CD8-positive, alpha-beta memory T cell (primary cell): ENCODE data around the gene RMND5A. TPM values are rescaled to one million over a fixed set of nuclear protein-coding genes. Genes with fewer than 3 reads are reported as not detected.

Experiments used
- CTCF ChIA-PET: fragments of 350-600 bp; sonication (Branson Sonifier 250); formaldehyde crosslinking; loops from one replicate; lab custom pipeline; 2021; ENCODE audit warnings: antibody characterized with exemption; lab: Charles Lee
- POLR2A ChIA-PET: fragments of 350-600 bp; sonication (Branson Sonifier 250); formaldehyde crosslinking; loops from one replicate; lab custom pipeline; 2021; ENCODE audit warnings: antibody characterized with exemption; lab: Charles Lee
- DNase-seq, 5 donors: peaks; one replicate each; pipeline versions ENCODE4 v3.0.0 to v3.0.0-alpha.2; 2020 to 2022; ENCODE audit warnings: mixed read lengths in 1 of 5
- H3K27ac ChIP-seq: one replicate; pipeline ENCODE4 v1.7.0; 2013; ENCODE audit warnings: low read depth, mild to moderate bottlenecking, low read length, moderate library complexity
- H3K27me3 ChIP-seq: 2 replicates; pipeline ENCODE4 v1.7.0; 2013; ENCODE audit warnings: low read length, mild to moderate bottlenecking; ENCODE audit not compliant: insufficient read depth, poor library complexity, severe bottlenecking
- H3K36me3 ChIP-seq: 2 replicates; pipeline ENCODE4 v1.7.0; 2013; ENCODE audit warnings: mild to moderate bottlenecking, low read length, moderate library complexity; ENCODE audit not compliant: insufficient read depth
- H3K4me1 ChIP-seq: 2 replicates; pipeline ENCODE4 v1.7.0; 2013; ENCODE audit warnings: mild to moderate bottlenecking, low read length, moderate library complexity; ENCODE audit not compliant: insufficient read depth
- H3K4me3 ChIP-seq: 2 replicates; pipeline ENCODE4 v1.7.0; 2013; ENCODE audit warnings: mild to moderate bottlenecking, low read length
- H3K9me3 ChIP-seq: 2 replicates; pipeline ENCODE4 v1.7.0; 2013; ENCODE audit warnings: mild to moderate bottlenecking, low read length
- H3K27ac Mint-ChIP-seq, 8 donors: one replicate each; pipeline ENCODE4 v1.8.0; 2020 to 2021; ENCODE audit warnings: mixed read lengths in 8 of 8, mild to moderate bottlenecking in 6 of 8, inconsistent platforms in 3 of 8, moderate library complexity in 3 of 8
- H3K27me3 Mint-ChIP-seq, 2 donors: one replicate each; pipeline ENCODE4 v1.8.0; 2020 to 2021; ENCODE audit warnings: mixed read lengths in 2 of 2, mild to moderate bottlenecking in 1 of 2, moderate library complexity in 1 of 2
- H3K36me3 Mint-ChIP-seq, 3 donors: one replicate each; pipeline ENCODE4 v1.8.0; 2020 to 2021; ENCODE audit warnings: mixed read lengths in 3 of 3, inconsistent platforms in 1 of 3, mild to moderate bottlenecking in 1 of 3
- H3K4me1 Mint-ChIP-seq, 3 donors: one replicate each; pipeline ENCODE4 v1.8.0; 2020 to 2021; ENCODE audit warnings: mixed read lengths in 3 of 3, inconsistent platforms in 1 of 3, mild to moderate bottlenecking in 1 of 3
- H3K4me3 Mint-ChIP-seq, 7 donors: one replicate each; pipeline ENCODE4 v1.8.0; 2020 to 2021; ENCODE audit warnings: mixed read lengths in 7 of 7, mild to moderate bottlenecking in 6 of 7, moderate library complexity in 4 of 7, inconsistent platforms in 2 of 7
- H3K9me3 Mint-ChIP-seq, 5 donors: one replicate each; pipeline ENCODE4 v1.8.0; 2020 to 2022; ENCODE audit warnings: mixed read lengths in 5 of 5, mild to moderate bottlenecking in 3 of 5, moderate library complexity in 2 of 5, inconsistent platforms in 1 of 5
- polyA plus RNA-seq: library from polyadenylated mRNA; unstranded; fragments of 300-500 nt; fragmentation: Illumina TruSeq; gene quantifications from one replicate; pipeline ENCODE4 v1.2.3, GENCODE V29; 2021
- total RNA-seq, 2 experiments: library from RNA; stranded (reverse); gene quantifications; one replicate each; pipeline ENCODE4 v1.2.3, GENCODE V29; 2021

The RMND5A gene
- total and polyA plus RNA-seq, 3 experiments from 2014 or later = 20.7 to 63.5 (median 57.7) TPM

DNA sequence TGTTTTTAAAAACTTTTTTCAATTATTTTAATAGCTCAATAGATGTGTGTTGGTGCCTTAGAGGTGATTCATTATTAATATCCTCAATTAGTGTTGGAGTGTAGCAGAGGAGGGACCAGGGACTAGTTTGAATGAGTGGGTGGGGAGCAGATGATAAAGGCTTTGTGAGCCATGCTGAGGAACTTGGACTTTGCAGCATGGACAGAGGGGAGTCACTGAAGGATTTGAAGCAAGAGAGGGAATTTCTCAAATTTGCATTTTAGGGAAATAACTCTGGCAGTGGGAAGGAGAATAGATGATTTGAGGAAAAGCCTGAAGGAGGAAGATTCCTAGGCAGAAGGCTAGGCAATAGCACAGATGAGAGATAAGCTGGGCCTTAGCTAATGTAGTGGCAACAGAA, 42.3 kb upstream of the RMND5A start:
- POLR2A ChIA-PET = no interaction called here
- no peaks in the 10 kb centered on the region for H3K36me3 Mint-ChIP-seq
- H3K27ac ChIP-seq = no peak overlapping the region
- H3K9me3 Mint-ChIP-seq = no peaks in the 10 kb centered on the region
- no peaks in the 10 kb centered on the region for H3K4me1 Mint-ChIP-seq
- no peak overlapping the region for H3K4me3 ChIP-seq
- DNase-seq = no peak
- H3K27me3 Mint-ChIP-seq = no peaks in the 10 kb centered on the region
- H3K9me3 ChIP-seq = no peaks in the 10 kb centered on the region
- no peaks in the 10 kb centered on the region for H3K27me3 ChIP-seq
- no peaks in the 10 kb centered on the region for H3K4me1 ChIP-seq
- peak overlapping the region in 1 of 8 donors; percentile 10 for H3K27ac Mint-ChIP-seq
- no peak overlapping the region for H3K4me3 Mint-ChIP-seq
- H3K36me3 ChIP-seq = no peaks in the 10 kb centered on the region
- CTCF ChIA-PET = no interaction called here

DNA sequence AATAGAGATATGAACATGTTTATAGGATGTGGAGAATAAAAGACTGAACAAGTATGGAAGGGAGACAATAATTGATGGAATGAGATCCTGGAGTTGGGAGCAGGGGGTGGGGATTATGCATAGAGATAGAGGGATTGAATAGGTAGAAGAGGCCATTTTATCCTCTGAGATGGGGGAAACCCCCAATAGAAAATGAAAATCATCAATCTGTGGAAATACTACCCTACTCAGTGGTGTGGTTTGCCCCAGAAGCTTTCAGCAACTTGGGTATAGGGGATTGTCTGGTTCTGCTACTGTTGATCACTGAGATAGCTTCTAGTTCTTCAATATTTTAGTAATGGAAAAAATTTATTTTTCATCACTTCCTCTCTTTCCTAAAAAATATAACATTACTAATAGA, 41.1 kb upstream of the RMND5A start:
- no peak overlapping the region for H3K27ac ChIP-seq
- Mint-ChIP-seq H3K9me3 (no peaks in the 10 kb centered on the region), H3K4me3 (no peak overlapping the region), H3K27me3 (no peaks in the 10 kb centered on the region), H3K4me1 (no peaks in the 10 kb centered on the region), H3K27ac (no peak overlapping the region), H3K36me3 (no peaks in the 10 kb centered on the region)
- no peak for DNase-seq
- H3K27me3 ChIP-seq = no peaks in the 10 kb centered on the region
- H3K36me3 ChIP-seq = no peaks in the 10 kb centered on the region
- no peaks in the 10 kb centered on the region for H3K9me3 ChIP-seq
- ChIA-PET POLR2A (no interaction called here), CTCF (no interaction called here)
- no peaks in the 10 kb centered on the region for H3K4me1 ChIP-seq
- no peak overlapping the region for H3K4me3 ChIP-seq

DNA sequence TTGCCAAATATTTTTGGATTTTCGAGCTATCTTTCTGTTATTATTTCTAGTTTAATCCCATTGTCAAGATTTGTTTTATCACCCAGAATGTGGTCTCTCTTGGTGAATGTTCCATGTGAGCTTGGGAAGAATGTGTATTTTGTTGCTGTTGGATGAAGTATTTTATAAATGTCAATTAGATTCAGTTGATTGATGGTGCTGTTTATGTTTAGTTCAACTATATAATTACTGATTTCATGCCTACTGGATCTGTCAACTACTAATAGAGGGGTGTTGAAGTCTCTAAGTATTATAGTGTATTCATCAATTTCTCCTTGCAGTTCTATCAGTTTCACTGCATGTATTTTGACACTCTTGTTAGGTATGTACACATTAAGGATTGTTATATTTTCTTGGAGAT, 34.7 kb upstream of the RMND5A start:
- Mint-ChIP-seq H3K27me3 (peaks cover 0 to 3% of the 10 kb centered on the region in 2 donors), H3K4me3 (no peak overlapping the region), H3K27ac (no peak overlapping the region), H3K36me3 (peaks cover 0 to 8% (median 2%) of the 10 kb centered on the region in 3 donors), H3K9me3 (no peaks in the 10 kb centered on the region), H3K4me1 (no peaks in the 10 kb centered on the region)
- Histone ChIP-seq H3K4me1 (no peaks in the 10 kb centered on the region), H3K4me3 (no peak overlapping the region), H3K27me3 (no peaks in the 10 kb centered on the region), H3K36me3 (no peaks in the 10 kb centered on the region), H3K27ac (no peak overlapping the region), H3K9me3 (no peaks in the 10 kb centered on the region)
- ChIA-PET CTCF (interaction anchor here (0.5 kb wide), 1 partner anchor 1319 kb away, joined by 3 read pairs; no protein-coding TSS in a partner anchor), POLR2A (no interaction called here)
- DNase-seq = no peak

DNA sequence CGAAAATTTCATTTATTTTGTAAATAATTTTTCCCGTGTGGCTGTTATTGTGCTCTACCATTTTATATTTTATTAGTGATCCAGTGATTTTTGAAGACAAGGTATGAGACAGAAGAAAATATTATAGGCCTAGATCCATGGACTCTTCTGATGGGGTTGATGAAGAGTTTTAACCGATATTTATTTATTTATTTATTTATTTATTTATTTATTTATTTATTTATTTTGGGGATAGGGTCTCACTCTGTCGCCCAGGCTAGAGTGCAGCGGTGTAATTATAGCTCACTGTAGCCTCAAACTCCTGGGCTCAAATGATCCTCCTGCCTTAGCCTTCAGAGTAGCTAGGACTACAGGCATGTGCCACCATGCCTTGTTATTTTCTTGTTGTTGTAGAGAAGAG, 33.6 kb upstream of the RMND5A start:
- peaks cover 0 to 3% of the 10 kb centered on the region in 2 donors for H3K27me3 Mint-ChIP-seq
- H3K36me3 ChIP-seq = no peaks in the 10 kb centered on the region
- H3K27me3 ChIP-seq = no peaks in the 10 kb centered on the region
- H3K4me3 Mint-ChIP-seq = no peak overlapping the region
- H3K9me3 ChIP-seq = no peaks in the 10 kb centered on the region
- DNase-seq = no peak
- H3K36me3 Mint-ChIP-seq = peaks cover 0 to 13% (median 3%) of the 10 kb centered on the region in 3 donors
- H3K27ac Mint-ChIP-seq = no peak overlapping the region
- ChIA-PET POLR2A (no interaction called here), CTCF (no interaction called here)
- no peak overlapping the region for H3K27ac ChIP-seq
- no peak overlapping the region for H3K4me3 ChIP-seq
- H3K4me1 ChIP-seq = no peaks in the 10 kb centered on the region
- H3K9me3 Mint-ChIP-seq = peaks cover 0 to 4% (median 3%) of the 10 kb centered on the region in 5 donors
- H3K4me1 Mint-ChIP-seq = no peaks in the 10 kb centered on the region

DNA sequence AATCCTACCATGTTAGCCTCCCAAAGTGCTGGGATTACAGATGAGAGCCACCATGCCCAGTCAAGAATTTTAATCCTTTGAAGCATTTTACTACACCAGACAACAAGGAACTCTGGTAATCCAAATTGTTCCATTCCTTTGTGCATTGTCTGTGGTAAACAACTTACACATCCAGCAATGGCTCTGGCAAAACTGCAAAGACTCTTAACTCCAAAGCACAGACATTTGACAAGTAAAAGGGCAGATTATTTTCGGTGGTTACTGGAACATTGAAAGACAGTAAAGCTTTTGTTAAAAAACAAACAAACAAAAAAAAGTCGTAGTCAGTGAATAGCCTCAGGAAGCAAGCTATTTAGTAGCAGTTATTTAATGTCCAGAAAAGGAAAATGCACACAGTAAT, 33.2 kb upstream of the RMND5A start:
- no peaks in the 10 kb centered on the region for H3K4me1 ChIP-seq
- no peaks in the 10 kb centered on the region for H3K27me3 ChIP-seq
- no peak overlapping the region for H3K4me3 ChIP-seq
- Mint-ChIP-seq H3K9me3 (peaks cover 0 to 5% (median 4%) of the 10 kb centered on the region in 5 donors), H3K36me3 (peaks cover 0 to 13% (median 3%) of the 10 kb centered on the region in 3 donors), H3K27ac (no peak overlapping the region), H3K4me3 (no peak overlapping the region), H3K27me3 (peaks cover 0 to 3% of the 10 kb centered on the region in 2 donors), H3K4me1 (no peaks in the 10 kb centered on the region)
- POLR2A ChIA-PET = no interaction called here
- no peak overlapping the region for H3K27ac ChIP-seq
- no peaks in the 10 kb centered on the region for H3K36me3 ChIP-seq
- DNase-seq = no peak
- CTCF ChIA-PET = no interaction called here
- H3K9me3 ChIP-seq = no peaks in the 10 kb centered on the region

DNA sequence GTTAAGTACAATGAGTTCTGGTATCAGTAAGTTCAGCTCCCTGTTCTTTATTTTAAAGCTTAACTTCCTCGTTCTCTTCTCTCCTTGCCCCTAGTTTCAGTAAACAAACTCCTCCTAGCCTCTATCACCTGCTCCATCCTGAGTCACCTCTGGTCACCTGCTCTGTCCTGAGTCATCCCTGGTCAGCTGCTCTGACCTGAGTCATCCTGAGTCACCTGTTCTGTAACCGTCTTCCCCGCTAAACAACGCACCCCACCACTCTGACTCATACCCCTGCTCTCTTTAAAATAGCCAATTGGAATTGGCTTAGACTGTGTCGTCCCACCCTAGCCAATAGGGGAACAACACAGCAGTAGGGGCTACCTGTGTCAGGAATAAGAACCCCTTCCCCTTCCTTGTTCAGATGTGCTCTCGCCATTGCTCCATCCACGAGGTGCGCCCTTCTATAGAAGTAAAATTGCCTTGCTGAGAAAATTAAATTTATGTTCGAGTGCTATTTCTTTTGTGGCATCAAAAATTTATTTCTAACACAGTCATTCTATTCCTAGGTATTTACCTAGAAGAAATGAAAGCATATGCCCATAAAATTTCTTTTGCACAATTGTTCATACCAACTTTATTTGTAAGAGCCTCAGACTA, 24.9 kb upstream of the RMND5A start:
- no peak overlapping the region for H3K27ac ChIP-seq
- no peaks in the 10 kb centered on the region for H3K9me3 ChIP-seq
- DNase-seq = no peak
- Mint-ChIP-seq H3K36me3 (peaks cover 0 to 33% (median 1%) of the 10 kb centered on the region in 3 donors), H3K27me3 (peaks cover 0 to 5% of the 10 kb centered on the region in 2 donors), H3K9me3 (peaks cover 23 to 38% (median 33%) of the 10 kb centered on the region in 5 donors), H3K27ac (no peak overlapping the region), H3K4me1 (peaks cover 5 to 11% (median 9%) of the 10 kb centered on the region in 3 donors), H3K4me3 (no peak overlapping the region)
- POLR2A ChIA-PET = no interaction called here
- no peaks in the 10 kb centered on the region for H3K36me3 ChIP-seq
- no peak overlapping the region for H3K4me3 ChIP-seq
- H3K4me1 ChIP-seq = no peaks in the 10 kb centered on the region
- CTCF ChIA-PET = no interaction called here
- no peaks in the 10 kb centered on the region for H3K27me3 ChIP-seq

DNA sequence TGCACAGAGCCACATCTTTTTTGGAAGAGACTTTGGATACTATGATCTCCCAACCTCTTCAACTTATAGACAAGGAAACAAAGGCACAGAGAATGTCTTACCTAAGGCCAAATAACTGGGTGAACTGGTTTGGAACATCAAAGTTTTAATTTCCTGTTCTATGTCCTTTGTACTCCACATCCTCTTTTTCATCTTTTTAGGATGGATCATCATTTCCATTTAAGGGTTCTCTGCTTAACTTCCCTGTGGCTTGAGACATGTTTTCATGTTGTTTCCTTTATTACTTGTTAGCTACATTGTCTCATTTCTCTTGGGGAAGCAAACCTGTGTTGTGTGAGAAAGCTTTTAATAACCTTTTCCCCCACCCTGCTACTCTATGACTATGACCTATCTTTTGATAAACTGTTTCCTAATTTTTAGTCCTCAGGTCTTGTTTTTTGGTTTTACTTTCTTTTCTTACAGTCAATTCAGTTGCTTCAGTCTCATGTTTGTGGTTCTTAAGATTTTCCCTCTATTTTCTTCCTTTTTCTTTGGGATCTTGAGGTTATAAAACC, 22.5 kb upstream of the RMND5A start:
- peak overlapping the region in 2 of 8 donors; percentile 22 to 42 for H3K27ac Mint-ChIP-seq

DNA sequence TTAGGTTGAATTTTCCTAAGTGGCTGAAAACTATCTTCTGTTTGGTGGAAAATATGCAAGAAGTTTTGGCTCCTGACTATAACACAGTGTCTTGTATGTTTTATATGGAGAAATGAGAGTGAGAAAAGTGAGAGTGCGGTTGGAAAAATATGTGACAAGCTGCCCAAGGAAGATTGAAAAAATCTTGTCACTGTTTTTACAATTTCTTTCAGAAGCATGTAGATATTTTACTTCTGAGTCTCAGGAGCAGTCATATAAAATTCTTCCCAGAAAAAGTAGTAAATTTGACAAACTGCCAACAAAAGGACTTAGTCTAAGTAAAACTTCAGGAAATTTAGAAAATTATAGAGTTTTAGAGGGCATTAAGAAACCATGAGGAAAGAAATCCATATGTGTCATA, 19.4 kb upstream of the RMND5A start:
- H3K4me1 Mint-ChIP-seq = peaks cover 5 to 11% (median 9%) of the 10 kb centered on the region in 3 donors
- CTCF ChIA-PET = no interaction called here

More for the DNA sequence above, 22.5 kb upstream of the RMND5A start:
- Mint-ChIP-seq H3K36me3 (peaks cover 0 to 28% (median 0%) of the 10 kb centered on the region in 3 donors), H3K27me3 (peaks cover 4% of the 10 kb centered on the region in 2 donors), H3K4me1 (peaks cover 5 to 11% (median 9%) of the 10 kb centered on the region in 3 donors), H3K9me3 (peaks cover 20 to 33% (median 27%) of the 10 kb centered on the region in 5 donors), H3K4me3 (no peak overlapping the region)
- Histone ChIP-seq H3K36me3 (no peaks in the 10 kb centered on the region), H3K27me3 (no peaks in the 10 kb centered on the region), H3K27ac (no peak overlapping the region), H3K4me1 (no peaks in the 10 kb centered on the region), H3K4me3 (no peak overlapping the region), H3K9me3 (no peaks in the 10 kb centered on the region)
- ChIA-PET CTCF (no interaction called here), POLR2A (no interaction called here)
- DNase-seq = no peak

More for the DNA sequence above, 19.4 kb upstream of the RMND5A start:
- Histone ChIP-seq H3K4me3 (no peak overlapping the region), H3K9me3 (no peaks in the 10 kb centered on the region), H3K36me3 (no peaks in the 10 kb centered on the region), H3K27ac (no peak overlapping the region), H3K27me3 (no peaks in the 10 kb centered on the region), H3K4me1 (no peaks in the 10 kb centered on the region)
- Mint-ChIP-seq H3K36me3 (peaks cover 0 to 2% (median 0%) of the 10 kb centered on the region in 3 donors), H3K27me3 (peaks cover 0 to 4% of the 10 kb centered on the region in 2 donors), H3K4me3 (no peak overlapping the region), H3K27ac (no peak overlapping the region), H3K9me3 (peaks cover 1 to 7% (median 2%) of the 10 kb centered on the region in 5 donors)
- POLR2A ChIA-PET = no interaction called here
- DNase-seq = no peak
